ENCODE measurements around the gene MMP13.
A peak's percentile ranks its signal among the peaks of the same experiment; 100 is the strongest.
"Not testable (repeated sequence)": the region's sequence is repeated elsewhere in the genome, so short reads cannot be mapped to it uniquely, and the experiment has no call there.

The MMP13 gene

DNA sequence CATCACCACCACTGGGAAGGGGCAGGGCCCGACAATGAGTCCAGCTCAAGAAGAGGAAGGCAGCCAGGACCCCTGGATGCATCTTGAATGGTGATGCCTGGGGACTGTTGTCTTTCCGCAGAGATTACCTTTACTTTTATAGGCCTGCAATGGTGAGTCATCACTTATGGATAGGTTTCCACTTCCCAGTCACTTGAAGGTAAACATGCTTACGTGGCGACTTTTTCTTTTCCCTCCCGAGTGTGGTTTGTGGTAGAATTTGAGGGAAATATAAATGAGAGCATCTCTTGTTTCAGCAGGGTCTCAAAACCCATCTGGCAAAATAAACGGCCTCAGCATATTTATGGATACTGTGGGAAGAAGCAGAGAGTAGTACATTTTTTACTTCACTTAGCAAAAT is at the start of gene MMP13:
MMP13 (minus strand) TSS at position 109 of the 400 bp plus-strand sequence; CDS start at position 82, 27 bp downstream.
- no peak for DNase-seq (ENCODE audit: low read depth)

DNA sequence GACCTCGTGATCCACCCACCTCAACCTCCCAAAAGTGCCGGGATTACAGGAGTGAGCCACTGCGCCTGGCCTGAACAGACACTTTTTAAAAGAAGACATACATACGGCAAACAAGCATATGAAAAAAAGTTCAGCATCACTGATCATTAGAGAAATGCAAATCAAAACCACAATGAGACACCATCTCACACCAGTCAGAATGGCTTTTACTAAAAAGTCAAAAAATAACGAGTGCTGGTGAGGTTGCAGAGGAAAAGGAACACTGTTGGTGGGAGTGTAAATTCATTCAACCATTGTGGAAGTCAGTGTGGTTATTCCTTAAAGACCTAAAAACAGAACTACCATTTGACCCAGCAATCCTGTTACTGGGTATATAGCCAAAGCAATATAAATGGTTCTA is 48.7 kb upstream of the MMP13 start:
- not testable (repeated sequence) for DNase-seq (ENCODE audit: low read depth)

DNA sequence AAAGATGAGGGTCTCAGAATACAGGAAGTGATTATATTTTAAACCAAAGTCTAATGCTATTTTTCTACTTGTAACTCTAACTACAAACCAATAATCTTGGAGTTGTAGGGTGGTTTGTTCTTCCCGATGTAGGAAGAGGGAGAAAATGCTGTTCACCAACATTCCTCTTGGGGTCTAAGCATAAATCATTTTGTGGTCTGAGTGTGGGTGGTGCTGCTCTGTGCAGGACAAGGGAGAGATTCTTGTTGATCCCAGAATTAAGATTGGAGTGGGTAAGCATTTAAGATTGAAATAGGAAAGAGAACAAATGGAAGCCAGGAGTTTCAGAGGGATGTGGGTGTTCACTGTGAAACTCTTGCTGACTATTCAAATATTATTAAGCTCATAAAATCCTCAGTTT is 38.6 kb upstream of the MMP13 start:
- DNase-seq (ENCODE audit: low read depth): no peak

DNA sequence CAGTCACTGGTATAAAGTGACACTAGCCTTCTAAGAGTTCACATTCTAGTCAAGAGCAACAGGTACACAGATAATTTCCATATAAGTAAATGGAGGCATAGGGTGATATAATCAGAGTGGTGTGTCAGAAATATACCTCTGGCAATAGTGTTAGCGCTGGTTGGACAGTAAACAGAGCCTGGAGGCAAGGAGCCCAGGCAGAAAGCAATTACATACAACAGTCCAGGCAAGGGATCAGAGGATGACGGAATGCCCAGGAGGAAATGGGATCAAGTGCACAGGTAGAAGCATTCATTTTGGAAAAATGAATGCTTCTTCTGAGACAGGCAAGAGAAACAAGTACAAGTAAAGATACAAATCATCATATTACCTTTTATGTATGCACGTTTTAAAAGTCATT is 36.2 kb upstream of the MMP13 start:
- DNase-seq (ENCODE audit: low read depth): no peak

- DNase-seq (ENCODE audit: low read depth): no peak
Observed at GRCh38 chr11:102990145-102990544, 34.6 kb upstream of the MMP13 start.

GRCh38 chr11:102989379-102990047 is 34.0 kb upstream of the MMP13 start:
- no peak for DNase-seq (ENCODE audit: low read depth)

DNA sequence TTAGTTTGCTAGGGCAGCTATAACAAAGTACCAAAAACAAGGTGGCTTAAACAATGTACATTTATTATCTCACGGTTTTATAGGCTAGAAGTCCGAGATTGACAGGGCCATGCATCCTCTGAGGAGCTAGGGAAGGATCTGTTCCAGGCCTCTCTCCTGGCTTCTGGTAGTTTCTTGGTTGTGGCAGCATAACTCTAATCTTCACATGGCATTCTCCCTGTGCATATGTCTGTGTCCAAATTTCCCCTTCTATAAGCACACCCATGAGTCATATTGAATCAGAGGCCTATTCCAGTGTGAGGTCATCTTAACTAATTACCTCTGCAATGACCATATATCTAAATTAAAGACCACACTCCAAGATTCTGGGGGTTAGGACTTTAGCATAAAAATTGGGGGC is 31.3 kb upstream of the MMP13 start:
- no peak for DNase-seq (ENCODE audit: low read depth)

- no peak for DNase-seq (ENCODE audit: low read depth)
Observed at GRCh38 chr11:102985850-102986249, 30.3 kb upstream of the MMP13 start.

DNA sequence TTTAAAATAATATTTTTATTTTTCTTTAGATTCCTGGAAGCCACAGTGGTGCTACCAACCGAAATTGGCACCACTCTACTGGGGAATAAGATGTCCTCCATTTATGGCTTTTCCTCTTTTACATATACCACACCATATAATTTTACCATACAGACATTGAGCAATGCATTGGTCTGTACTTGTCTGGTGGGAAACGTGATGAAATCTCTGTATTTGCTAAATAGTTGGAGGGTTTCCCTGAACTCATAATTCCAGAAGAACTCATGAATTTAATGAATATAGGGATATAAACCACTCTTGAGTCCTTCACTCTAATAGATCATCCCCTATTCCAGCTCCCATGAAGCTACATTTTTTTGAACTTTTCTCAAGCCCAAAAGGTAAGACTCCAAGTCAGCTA is 28.0 kb upstream of the MMP13 start:
- no peak for DNase-seq (ENCODE audit: low read depth)

GRCh38 chr11:102981324-102981910 is 25.9 kb upstream of the MMP13 start:
- no peak for DNase-seq (ENCODE audit: low read depth)

DNA sequence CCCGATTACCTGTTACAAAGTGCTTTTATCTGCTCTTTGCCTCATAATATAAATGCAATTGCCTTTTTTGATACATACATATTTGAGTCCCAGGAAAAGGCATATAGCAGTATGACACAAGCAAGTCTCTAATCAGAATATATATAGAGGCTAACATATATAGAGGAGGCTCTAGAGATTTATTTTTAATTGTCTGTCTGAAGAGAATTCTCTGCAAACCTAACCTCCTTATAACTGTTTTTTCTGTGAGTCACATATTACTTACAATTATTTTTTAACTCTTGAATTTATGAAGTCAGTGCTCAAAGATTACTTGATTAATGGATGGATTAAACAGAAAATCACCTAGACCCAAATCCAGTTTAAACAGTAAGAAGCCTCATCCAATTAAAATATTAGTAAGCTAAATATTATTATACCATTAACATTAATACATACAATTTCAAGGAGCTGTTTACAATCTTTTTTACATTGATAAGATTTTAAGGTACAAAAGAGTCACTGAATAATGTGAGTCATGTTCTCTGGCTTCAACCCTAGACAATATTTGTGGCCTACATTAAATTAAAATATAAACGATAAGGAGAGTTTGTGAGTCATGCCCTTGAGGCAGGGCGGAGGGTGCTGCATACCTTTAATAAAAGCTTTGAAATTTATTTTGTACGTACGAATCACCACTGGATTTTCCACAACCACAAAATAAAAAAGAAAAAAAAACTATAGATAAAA is 19.2 kb upstream of the MMP13 start:
- peak; percentile 65 for DNase-seq (ENCODE audit: low read depth)

DNA sequence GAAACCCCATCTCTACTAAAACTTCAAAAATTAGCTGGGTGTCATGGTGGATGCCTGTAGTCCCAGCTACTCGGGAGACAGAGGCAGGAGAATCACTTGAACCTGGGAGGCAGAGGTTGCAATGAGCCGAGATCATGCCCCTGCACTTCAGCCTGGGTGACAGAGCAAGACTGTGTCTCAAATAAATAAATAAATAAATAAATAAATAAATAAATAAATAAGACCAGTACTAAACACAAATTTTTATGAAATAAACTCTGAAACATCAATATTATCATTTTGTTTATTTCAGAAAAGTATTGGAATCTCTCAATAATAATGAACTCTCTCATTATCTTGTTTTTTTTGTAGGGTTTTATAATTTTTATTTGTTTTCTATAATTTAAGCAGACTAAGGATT is 18.2 kb upstream of the MMP13 start:
- not testable (repeated sequence) for DNase-seq (ENCODE audit: low read depth)

- DNase-seq (ENCODE audit: low read depth): no peak
Observed at GRCh38 chr11:102972853-102973252, 17.3 kb upstream of the MMP13 start.

GRCh38 chr11:102971766-102972165 is 16.2 kb upstream of the MMP13 start:
- no peak for DNase-seq (ENCODE audit: low read depth)

GRCh38 chr11:102967497-102967896 is 12.0 kb upstream of the MMP13 start:
- no peak for DNase-seq (ENCODE audit: low read depth)

- DNase-seq (ENCODE audit: low read depth): no peak
Observed at GRCh38 chr11:102966011-102966410, 10.5 kb upstream of the MMP13 start.

GRCh38 chr11:102964867-102965266 is 9.3 kb upstream of the MMP13 start:
- no peak for DNase-seq (ENCODE audit: low read depth)

DNA sequence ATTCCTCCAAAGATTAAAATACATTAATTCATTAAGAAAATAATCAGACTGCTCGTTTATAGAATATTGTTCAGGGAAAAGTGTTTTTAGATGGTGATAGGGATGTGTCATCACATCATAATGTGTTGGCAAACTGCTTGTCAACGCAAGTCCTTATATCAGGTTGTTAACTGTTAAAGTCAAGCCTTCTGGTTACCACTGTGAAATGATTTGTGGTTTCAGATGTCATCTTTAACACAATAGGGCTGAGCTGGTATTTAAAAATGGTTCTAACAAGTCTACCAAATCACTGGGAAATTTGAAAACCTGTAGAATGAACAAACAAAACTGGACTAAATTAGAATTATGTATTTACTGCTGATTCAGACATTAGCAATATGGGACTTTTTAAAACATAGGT is 2.4 kb upstream of the MMP13 start:
- no peak for DNase-seq (ENCODE audit: low read depth)

DNA sequence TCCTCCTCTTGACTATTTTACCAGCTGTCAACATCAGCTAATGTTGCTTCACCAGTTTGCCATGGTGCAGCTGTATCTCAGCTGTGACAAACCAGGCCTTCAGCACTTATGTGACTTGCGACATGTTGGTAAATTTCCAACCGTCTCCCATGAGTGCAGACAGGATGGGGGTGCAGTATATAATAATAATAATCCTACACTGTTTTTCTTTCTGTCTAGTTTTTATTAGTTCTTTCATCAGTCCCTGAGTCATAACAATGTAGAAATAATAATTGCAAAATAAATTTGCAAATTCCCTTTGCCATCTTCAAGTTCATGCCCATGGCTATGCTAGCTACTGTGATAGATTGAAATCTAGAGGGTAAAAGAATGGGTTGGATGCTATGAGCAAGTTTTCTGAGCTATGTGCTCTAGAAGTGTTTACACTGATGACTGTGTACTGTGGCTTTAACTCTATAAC is 4.9 kb downstream of the MMP13 start:
- DNase-seq (ENCODE audit: low read depth): no peak

GRCh38 chr11:102946237-102946636 is 9.3 kb downstream of the MMP13 start:
- no peak for DNase-seq (ENCODE audit: low read depth)

GRCh38 chr11:102940714-102941588 is 14.6 kb downstream of the MMP13 start:
- peak; percentile 32 for DNase-seq (ENCODE audit: low read depth)

DNA sequence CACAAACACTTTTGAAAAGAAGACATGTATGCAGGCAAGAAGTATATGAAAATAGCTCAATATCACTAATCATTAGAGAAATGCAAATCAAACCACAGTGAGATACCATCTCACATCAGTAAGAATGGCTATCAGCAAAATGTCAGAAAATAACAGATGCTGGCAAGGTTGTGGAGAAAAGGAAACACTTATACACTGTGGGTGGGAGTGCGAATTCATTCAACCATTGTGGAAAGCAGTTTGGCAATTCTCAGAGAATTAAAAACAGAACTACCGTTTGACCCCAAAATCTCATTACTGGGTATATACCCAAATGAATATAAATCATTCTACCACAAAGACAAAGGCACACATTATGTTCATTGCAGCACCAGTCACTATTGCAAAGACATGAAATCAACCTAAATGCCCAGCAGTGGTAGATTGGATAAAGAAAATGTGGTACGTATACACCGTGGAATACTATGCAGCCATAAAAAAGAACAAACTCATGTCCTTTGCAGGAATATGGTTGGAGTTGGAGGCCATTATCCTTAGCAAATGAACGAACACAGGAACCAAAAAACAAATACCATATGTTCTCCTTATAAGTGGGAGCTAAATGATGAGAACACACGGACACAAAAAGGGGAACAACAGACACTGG is 18.5 kb downstream of the MMP13 start:
- no peak for DNase-seq (ENCODE audit: low read depth)
